DMS153 (cell line): ENCODE measurements around the gene STAT2.
"Not testable (repeated sequence)": the region's sequence is repeated elsewhere in the genome, so short reads cannot be mapped to it uniquely, and the experiment has no call there.

Source experiments
- DNase-seq: peaks from one replicate; lab custom pipeline; 2025; lab: John Stamatoyannopoulos, UW

STAT2 gene

GRCh38 chr12:56362130-56363059 is 2.5 kb upstream of the STAT2 start, which contains the start of gene APOF:
APOF (minus strand) TSS chr12:56362857; CDS start chr12:56362745, 112 bp downstream.
- no peak for DNase-seq

GRCh38 chr12:56361487-56362129 is 1.7 kb upstream of the STAT2 start:
- DNase-seq: no peak

DNA sequence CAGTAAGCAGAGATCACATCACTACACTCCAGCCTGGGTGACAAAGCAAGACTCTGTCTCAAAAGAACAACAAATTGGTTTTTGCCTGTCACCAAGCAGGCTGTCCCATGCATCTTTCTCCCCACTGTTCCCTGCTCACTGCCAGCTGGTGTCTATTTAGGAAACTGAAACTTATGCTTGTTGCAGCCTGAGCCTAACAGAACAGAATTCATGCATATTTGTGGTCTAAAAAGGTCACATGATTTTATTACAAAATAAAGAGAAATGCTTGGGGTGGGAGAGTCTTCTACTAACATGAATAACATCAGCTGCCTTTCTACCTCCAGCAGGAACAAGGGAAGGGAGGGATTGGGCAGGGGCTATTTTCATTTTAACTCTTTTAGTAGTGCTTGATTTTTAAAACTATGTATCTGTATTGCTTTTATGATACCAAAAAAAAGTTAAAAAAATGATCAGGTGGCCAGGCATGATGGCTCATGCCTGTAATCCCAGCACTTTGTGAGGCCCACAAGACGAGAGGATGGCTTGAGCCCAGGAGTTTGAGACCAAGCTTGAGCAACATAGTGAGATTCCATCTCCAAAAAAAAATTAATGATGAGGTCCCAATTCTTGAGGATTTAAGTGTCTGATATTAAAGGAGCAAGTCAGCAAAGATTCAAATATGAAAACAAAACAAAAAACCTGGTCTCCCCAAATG is 923 bp downstream of the STAT2 start:
- DNase-seq: no peak

- no peak for DNase-seq
Observed at GRCh38 chr12:56351325-56351724, 8.6 kb downstream of the STAT2 start.

GRCh38 chr12:56350662-56351061 is 9.2 kb downstream of the STAT2 start:
- DNase-seq: no peak

- no peak for DNase-seq
Observed at GRCh38 chr12:56348776-56349175, 11.1 kb downstream of the STAT2 start.

GRCh38 chr12:56347255-56347654 is 12.7 kb downstream of the STAT2 start:
- DNase-seq: not testable (repeated sequence)

GRCh38 chr12:56346675-56347074 is 13.2 kb downstream of the STAT2 start:
- DNase-seq: no peak

- DNase-seq: not testable (repeated sequence)
Observed at GRCh38 chr12:56342290-56342689, 17.6 kb downstream of the STAT2 start.

DNA sequence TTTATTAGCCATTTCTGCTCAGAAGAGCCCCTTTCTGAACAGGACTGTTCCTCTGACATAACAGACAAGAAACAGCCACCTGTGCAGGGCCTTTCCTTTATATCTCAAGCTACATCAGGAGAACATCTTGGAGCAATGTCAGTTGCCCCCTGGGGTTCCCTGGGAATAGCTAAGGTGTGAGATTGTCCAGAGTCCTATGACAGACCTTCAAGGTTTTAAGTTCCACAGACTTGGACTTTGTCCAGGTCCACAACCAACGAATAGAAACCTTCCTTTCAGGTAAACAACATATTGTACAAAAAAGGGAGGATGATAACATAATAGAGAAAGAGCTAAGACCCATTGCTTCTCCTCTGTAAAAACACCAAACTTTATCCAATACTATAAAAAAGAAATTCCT is 18.3 kb downstream of the STAT2 start:
- no peak for DNase-seq

DNA sequence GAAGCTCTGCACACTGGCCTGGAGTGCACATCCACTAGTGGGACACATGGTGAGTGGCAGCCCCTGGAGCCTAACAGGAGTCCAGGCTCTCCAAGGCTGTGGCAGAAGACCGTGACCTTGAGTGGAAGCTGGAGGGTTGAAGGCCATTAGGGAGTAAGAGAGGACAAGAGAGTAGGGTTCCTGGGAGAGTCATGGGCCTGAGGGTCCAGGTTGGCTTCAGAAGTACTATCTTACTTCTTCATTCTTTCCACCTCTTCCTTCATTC is 20.8 kb downstream of the STAT2 start:
- no peak for DNase-seq

- peak; percentile 43 for DNase-seq
Observed at GRCh38 chr12:56338308-56339157, 21.4 kb downstream of the STAT2 start, which contains the start of gene IL23A. IL23A (plus strand) TSS chr12:56338884; CDS start chr12:56339045, 161 bp downstream.

DNA sequence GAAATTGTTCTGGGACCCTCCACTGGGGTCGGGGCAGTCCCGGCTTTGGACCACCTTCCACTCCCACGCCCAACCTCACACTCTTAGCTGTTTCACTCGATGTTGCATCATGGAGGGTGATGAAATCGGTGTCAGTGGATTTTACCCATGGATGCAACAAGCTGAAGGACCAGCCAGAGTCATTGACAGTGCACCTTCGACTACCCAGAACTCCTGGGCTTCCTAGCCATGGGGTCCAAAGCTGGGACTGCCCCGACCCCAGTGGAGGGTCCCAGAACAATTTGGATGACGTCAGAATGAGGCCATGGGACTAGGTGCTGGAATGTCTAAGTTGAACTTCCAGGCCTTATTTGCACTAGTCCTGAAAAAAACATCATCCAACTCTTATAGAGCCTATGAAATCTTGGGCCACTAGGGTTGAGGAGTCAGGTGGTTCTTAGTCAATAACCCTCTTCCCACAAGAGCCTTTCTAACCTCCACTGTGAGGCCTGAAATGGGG is 22.1 kb downstream of the STAT2 start:
- DNase-seq: no peak

GRCh38 chr12:56336361-56337167 is 23.3 kb downstream of the STAT2 start:
- no peak for DNase-seq

GRCh38 chr12:56335527-56335926 is 24.4 kb downstream of the STAT2 start:
- DNase-seq: not testable (repeated sequence)

- no peak for DNase-seq
Observed at GRCh38 chr12:56334490-56334793, 25.5 kb downstream of the STAT2 start.

DNA sequence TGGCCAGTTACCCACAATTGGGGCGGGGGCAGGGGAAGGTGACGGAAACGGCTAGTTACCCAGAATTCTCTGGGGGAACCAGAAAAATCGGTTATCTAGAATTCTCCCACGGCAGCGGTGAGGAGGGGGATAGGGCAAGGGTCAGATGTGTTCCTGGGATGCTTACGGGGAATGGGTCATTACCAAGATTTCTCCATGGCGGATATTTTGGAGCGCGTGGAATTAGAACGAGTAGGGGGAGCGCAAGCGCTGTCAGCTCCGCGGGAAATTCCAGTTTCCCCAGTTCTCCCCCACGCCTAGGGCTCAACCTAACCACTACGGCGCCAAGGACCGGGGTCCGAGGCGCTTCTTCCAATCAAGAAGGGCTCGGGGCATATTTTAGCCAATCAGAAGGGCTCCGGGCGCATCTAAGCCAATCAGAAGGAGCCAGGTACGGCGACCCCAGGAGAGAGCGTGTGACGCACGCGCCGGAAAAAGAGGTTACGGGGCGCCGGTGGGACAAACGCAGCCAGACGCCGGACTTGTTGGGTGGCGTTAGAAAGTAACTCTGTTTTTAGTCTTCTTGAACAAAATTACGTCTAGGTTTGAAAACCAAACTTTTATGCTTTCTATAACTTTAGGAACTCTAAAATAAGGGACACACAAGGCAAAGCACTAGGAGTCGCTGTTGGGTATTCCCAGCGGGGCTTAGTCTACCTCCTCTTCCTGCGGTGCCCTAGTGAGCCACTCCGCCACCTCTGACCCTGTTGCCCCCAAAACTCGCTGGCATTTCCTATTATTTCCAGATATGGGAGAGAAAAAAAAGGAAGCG is 26.0 kb downstream of the STAT2 start, which contains the start of gene PAN2:
Gene PAN2, minus strand, starts transcription at position 322 of the 811 bp plus-strand sequence. CDS start 906 bp downstream, outside the sequence.
- peak; percentile 96 for DNase-seq

DNA sequence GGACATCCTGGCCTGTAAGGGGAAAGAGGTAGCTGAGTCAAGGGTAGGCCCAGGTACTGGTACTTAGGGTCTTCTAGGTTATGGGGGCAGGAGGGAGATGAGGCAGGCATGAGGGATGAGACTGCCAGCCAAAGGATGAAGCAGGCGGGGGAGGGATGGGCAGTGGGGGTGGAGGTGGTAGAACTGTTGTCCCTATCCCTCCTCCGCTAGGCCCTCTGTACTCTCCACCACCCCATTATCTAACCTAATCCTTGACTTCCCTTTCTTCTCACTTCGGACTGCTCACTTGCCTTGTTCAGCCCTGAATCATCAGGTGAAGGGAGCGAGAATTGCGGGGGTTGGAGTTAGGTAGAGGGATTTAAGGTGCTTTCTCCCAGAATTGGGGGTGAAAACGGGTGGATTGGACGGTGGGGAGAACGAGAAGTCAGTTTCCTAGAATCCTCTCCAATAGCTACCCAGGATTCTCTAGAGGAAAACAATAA is 26.7 kb downstream of the STAT2 start:
- no peak for DNase-seq

DNA sequence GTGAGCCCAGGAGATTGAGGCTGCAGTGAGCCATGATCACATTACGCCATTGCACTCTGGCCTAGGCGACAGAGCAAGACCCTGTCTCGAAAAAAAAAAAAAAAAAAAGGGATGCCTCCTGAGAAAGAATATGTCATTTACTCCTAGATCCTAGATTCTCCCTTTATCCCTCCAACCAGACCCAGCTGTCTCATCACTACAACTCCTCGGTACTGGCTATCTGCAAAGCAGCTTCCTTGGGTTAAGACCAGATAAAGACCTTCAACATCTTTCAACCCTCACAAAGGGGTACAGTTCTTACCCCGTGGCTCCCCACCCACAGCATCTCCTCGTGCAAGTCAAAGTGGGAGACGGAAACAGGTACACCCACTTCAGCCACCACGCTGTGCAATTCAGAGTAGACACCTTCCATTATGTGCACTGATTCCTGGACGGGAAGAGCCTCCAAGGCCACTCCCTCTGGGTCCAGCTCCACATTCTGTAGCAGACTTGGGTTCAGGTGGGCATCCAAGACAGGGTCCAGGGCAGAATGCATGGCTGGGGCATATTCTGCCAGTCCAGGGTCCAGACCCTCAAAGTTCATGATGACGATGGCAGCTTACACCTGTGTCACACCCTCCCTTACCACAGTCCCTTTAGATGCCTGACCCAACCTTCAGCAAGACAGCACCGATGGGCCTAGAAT is 27.3 kb downstream of the STAT2 start:
- no peak for DNase-seq
